Mucosa of stomach (tissue), 1 donor: ENCODE data around the gene LACC1.

Source experiments
- H3K27me3 ChIP-seq: one replicate; pipeline ENCODE4 v1.7.0; 2013; ENCODE audit warnings: mild to moderate bottlenecking, low read length; ENCODE audit not compliant: control insufficient read depth, insufficient read depth
- H3K36me3 ChIP-seq: one replicate; pipeline ENCODE4 v1.7.0; 2013; ENCODE audit warnings: low read length; ENCODE audit not compliant: control insufficient read depth, insufficient read depth
- H3K4me1 ChIP-seq: one replicate; pipeline ENCODE4 v1.7.0; 2013; ENCODE audit warnings: mild to moderate bottlenecking, low read length; ENCODE audit not compliant: control insufficient read depth, insufficient read depth
- H3K4me3 ChIP-seq: one replicate; pipeline ENCODE4 v1.7.0; 2013; ENCODE audit warnings: low read length
- H3K9ac ChIP-seq: one replicate; pipeline ENCODE4 v1.7.0; 2013; ENCODE audit warnings: mild to moderate bottlenecking, low read length, moderate library complexity
- H3K9me3 ChIP-seq: one replicate; pipeline ENCODE4 v1.7.0; 2013; ENCODE audit warnings: mild to moderate bottlenecking, low read length, moderate library complexity; ENCODE audit not compliant: control insufficient read depth
- donor health status: Pancreatic carcinoma.

Gene LACC1

GRCh38 chr13:43895940-43896339 lies 16.2 kb downstream of the LACC1 start:
- H3K9me3 ChIP-seq, result no peaks in the 10 kb centered on the region
- H3K4me3 ChIP-seq, result no peak overlapping the region
- H3K36me3 ChIP-seq, result no peaks in the 10 kb centered on the region
- no peaks in the 10 kb centered on the region for H3K4me1 ChIP-seq
- H3K27me3 ChIP-seq, result no peaks in the 10 kb centered on the region
- no peak overlapping the region for H3K9ac ChIP-seq

DNA sequence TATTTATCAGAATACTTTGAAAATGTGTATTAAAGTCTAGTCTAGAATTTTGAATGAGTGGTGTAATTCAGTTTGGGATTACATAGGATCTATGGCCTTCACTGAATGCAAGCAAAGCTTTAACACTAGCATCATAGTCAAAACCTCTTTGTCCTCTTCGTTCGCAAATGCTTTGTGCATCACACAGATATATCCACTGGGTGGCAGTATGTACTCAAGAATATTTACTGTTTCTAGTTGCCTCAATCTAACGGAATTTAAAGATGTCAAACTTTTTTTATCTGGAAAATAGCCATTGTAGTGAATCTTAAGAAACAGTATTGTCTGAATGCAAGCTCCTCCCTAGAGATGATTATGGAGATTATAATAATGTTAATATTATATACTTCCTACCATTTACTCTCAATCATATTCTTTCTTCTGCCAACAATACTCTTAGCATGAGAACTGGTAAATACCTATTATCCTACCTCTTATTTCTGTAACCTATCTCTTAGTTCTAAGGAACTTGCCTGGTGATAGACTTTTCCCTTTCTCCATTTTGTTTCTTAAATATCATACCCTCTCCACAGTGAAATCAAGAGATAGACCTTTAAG lies 25.8 kb downstream of the LACC1 start:
- Histone ChIP-seq H3K4me3 (no peak overlapping the region), H3K9me3 (no peaks in the 10 kb centered on the region), H3K27me3 (no peaks in the 10 kb centered on the region), H3K4me1 (peaks cover 9% of the 10 kb centered on the region), H3K9ac (no peak overlapping the region), H3K36me3 (no peaks in the 10 kb centered on the region)

DNA sequence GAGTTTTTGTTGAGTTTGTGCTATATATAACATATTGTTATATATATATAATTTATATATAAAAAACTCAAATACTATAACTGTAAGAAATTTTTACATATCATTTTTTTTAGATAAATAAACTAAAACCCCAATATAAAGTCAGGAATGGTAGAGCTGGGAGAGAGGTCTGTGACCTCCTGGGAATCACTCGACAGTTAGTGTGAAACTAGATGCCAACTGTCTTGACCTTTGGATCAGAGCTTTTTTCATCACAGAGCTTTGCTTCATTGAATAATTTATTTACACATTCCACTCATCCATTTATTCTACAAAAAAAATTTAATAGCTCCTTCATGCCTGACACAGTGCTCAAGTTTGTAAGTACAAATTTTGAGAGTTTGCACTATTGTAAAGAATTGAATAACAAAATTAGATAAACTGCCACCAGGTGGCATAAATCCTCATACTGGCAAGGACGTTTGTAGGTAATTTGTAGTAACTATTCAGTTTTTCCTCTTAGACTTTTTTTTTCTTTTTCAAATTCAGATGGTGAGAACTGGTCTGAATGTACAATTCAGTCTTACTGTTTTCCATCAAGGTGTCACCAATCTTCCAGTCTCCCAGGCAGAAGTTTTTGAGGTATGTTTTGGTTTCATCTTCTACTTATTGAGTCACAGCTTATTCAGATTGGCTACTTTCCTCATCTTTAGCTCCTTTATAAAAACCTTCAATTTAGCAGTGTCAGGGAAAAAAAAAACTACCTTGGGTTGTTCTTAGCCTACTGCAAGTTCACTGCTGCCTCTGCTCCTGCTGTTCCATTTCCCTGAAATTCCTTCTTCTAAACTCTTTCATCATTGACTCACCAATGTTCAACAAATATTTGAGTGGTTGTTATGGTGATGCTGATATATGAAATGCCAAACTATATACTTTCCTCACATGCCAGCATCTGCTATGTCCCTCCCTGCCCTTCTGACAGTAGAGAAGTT lies 28.7 kb downstream of the LACC1 start:
- H3K4me1 ChIP-seq, result peaks cover 9% of the 10 kb centered on the region
- no peaks in the 10 kb centered on the region for H3K36me3 ChIP-seq
- no peak overlapping the region for H3K9ac ChIP-seq
- H3K4me3 ChIP-seq, result no peak overlapping the region
- no peaks in the 10 kb centered on the region for H3K27me3 ChIP-seq
- no peaks in the 10 kb centered on the region for H3K9me3 ChIP-seq

GRCh38 chr13:43910856-43911255 lies 31.2 kb downstream of the LACC1 start:
- Histone ChIP-seq H3K9me3 (no peaks in the 10 kb centered on the region), H3K9ac (no peak overlapping the region), H3K4me3 (no peak overlapping the region), H3K27me3 (no peaks in the 10 kb centered on the region), H3K4me1 (peaks cover 9% of the 10 kb centered on the region), H3K36me3 (no peaks in the 10 kb centered on the region)

GRCh38 chr13:43911278-43911677 lies 31.6 kb downstream of the LACC1 start:
- Histone ChIP-seq H3K36me3 (no peaks in the 10 kb centered on the region), H3K9me3 (no peaks in the 10 kb centered on the region), H3K9ac (no peak overlapping the region), H3K4me3 (no peak overlapping the region), H3K27me3 (no peaks in the 10 kb centered on the region), H3K4me1 (peaks cover 9% of the 10 kb centered on the region)

- H3K36me3 ChIP-seq, result no peaks in the 10 kb centered on the region
- H3K9me3 ChIP-seq, result no peaks in the 10 kb centered on the region
- no peak overlapping the region for H3K4me3 ChIP-seq
- H3K27me3 ChIP-seq, result no peaks in the 10 kb centered on the region
- H3K9ac ChIP-seq, result no peak overlapping the region
- H3K4me1 ChIP-seq, result peaks cover 9% of the 10 kb centered on the region
Measured at GRCh38 chr13:43911871-43912270, 32.2 kb downstream of the LACC1 start.

GRCh38 chr13:43915451-43915850 lies 35.7 kb downstream of the LACC1 start:
- H3K9ac ChIP-seq, result no peak overlapping the region
- H3K4me1 ChIP-seq, result no peaks in the 10 kb centered on the region
- no peaks in the 10 kb centered on the region for H3K9me3 ChIP-seq
- no peaks in the 10 kb centered on the region for H3K27me3 ChIP-seq
- H3K36me3 ChIP-seq, result no peaks in the 10 kb centered on the region
- H3K4me3 ChIP-seq, result no peak overlapping the region

DNA sequence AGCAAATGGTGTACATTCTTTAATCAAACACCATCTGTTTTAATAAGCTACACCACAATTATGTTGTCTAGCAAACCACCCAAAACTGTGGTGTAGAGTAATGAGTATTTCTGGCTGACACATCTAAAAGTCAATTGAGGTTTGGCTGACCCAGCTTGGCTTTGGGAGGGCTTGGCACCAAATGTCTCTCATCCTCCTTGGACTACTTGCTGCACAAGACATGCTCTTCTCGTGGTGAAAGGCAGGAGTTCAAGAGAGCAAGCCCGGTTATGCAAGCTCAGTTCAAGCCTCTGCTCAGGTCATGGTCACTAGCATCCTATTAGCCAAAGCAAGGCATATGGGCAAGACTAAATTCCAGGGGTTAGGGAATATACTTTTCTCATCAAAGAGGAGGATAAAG lies 37.1 kb downstream of the LACC1 start:
- Histone ChIP-seq H3K4me3 (no peak overlapping the region), H3K4me1 (no peaks in the 10 kb centered on the region), H3K9ac (no peak overlapping the region), H3K9me3 (no peaks in the 10 kb centered on the region), H3K36me3 (no peaks in the 10 kb centered on the region), H3K27me3 (no peaks in the 10 kb centered on the region)

DNA sequence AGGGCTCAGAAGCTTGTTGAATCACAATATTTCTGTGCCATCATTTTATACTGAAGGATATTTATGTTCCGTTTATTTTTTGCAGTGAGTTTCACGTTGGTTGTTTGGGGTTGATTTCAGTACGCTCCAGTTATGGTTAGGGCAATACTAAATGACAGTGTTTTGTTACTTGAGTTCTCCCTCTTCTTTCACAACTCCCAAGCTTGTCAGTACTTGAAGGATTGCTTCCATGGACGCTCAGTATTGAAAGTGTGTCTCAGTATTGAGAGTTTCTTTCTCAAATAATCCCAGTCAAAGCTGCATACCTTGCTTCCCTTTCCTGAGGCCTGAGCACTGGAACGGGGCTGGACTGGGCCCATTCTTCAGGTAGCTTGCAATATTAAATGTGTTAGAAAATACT lies 38.9 kb downstream of the LACC1 start:
- Histone ChIP-seq H3K27me3 (no peaks in the 10 kb centered on the region), H3K4me1 (no peaks in the 10 kb centered on the region), H3K9ac (no peak overlapping the region), H3K36me3 (no peaks in the 10 kb centered on the region), H3K4me3 (no peak overlapping the region), H3K9me3 (no peaks in the 10 kb centered on the region)

GRCh38 chr13:43920965-43921674 lies 41.4 kb downstream of the LACC1 start:
- Histone ChIP-seq H3K4me1 (no peaks in the 10 kb centered on the region), H3K9me3 (no peaks in the 10 kb centered on the region), H3K27me3 (no peaks in the 10 kb centered on the region), H3K4me3 (no peak overlapping the region), H3K36me3 (no peaks in the 10 kb centered on the region), H3K9ac (no peak overlapping the region)

DNA sequence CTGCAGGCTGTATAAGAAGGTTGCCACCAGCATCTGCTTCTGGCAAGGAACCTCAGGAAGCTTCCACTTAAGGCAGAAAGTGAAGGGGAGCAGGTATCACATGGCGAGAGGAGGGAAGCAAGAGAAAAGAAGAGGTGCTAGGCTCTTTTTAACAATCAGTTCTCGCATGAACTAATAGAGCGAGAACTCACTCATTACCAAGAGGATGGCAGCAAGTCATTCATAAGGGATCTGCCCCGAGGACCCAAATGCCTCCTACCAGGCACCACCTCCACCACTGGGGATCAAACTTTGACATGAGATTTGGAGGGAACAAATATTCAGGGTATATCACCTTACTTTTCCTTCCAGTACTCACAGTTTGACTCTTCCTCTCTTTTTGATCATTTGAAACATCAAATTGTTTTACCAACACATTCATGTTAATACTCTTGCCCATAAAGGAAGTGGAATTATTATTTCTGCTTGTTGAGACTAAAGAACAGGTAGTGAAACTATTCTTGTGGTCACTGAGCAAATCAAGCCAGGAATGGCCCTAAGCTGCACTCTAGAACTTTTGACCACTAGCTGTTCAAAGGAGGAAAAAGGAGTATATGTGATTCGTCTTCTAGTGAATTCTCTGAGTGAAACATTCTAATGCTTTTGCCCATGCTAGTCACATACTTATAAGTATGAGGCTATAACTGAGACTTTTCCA lies 45.0 kb downstream of the LACC1 start:
- no peaks in the 10 kb centered on the region for H3K4me1 ChIP-seq
- no peak overlapping the region for H3K9ac ChIP-seq
- H3K9me3 ChIP-seq, result no peaks in the 10 kb centered on the region
- no peak overlapping the region for H3K4me3 ChIP-seq
- H3K36me3 ChIP-seq, result no peaks in the 10 kb centered on the region
- no peaks in the 10 kb centered on the region for H3K27me3 ChIP-seq
